HG03575 (cell line): Measurements from ENCODE around the gene ARFGAP2.

ENCODE experiments used
- ATAC-seq: cut with Tn5 transposase; IDR thresholded peaks from one replicate; pipeline ENCODE4 v1.9.1; 2021; ENCODE audit not compliant: unreplicated experiment, insufficient number of reproducible peaks, low FRiP score; ENCODE audit errors: extremely low read depth

Gene ARFGAP2

GRCh38 chr11:47189100-47189834, 12.6 kb upstream of the ARFGAP2 start:
- ATAC-seq, result no peak

GRCh38 chr11:47188259-47188658, 11.6 kb upstream of the ARFGAP2 start:
- ATAC-seq, result no peak

- ATAC-seq, result no peak
Measured at GRCh38 chr11:47187723-47188122, 11.0 kb upstream of the ARFGAP2 start.

- no peak for ATAC-seq
Measured at GRCh38 chr11:47186700-47187695, 10.3 kb upstream of the ARFGAP2 start.

- no peak for ATAC-seq
Measured at GRCh38 chr11:47186076-47186699, 9.5 kb upstream of the ARFGAP2 start, which contains the start of gene PACSIN3. TSS of gene PACSIN3 (minus strand) at chr11:47186434. CDS start at chr11:47182727, 3,707 bp downstream.

- no peak for ATAC-seq
Measured at GRCh38 chr11:47185305-47186075, 8.8 kb upstream of the ARFGAP2 start.

- no peak for ATAC-seq
Measured at GRCh38 chr11:47184711-47185304, 8.1 kb upstream of the ARFGAP2 start.

GRCh38 chr11:47183969-47184368, 7.3 kb upstream of the ARFGAP2 start:
- no peak for ATAC-seq

GRCh38 chr11:47183031-47183856, 6.6 kb upstream of the ARFGAP2 start:
- ATAC-seq, result no peak

GRCh38 chr11:47182380-47182779, 5.7 kb upstream of the ARFGAP2 start:
- no peak for ATAC-seq

- no peak for ATAC-seq
Measured at GRCh38 chr11:47181271-47181670, 4.6 kb upstream of the ARFGAP2 start.

- no peak for ATAC-seq
Measured at GRCh38 chr11:47180006-47180787, 3.5 kb upstream of the ARFGAP2 start.

GRCh38 chr11:47179655-47179991, 2.9 kb upstream of the ARFGAP2 start:
- no peak for ATAC-seq

GRCh38 chr11:47178737-47179654, 2.3 kb upstream of the ARFGAP2 start:
- no peak for ATAC-seq

- no peak for ATAC-seq
Measured at GRCh38 chr11:47178316-47178715, 1.6 kb upstream of the ARFGAP2 start.

GRCh38 chr11:47177846-47178245, 1.2 kb upstream of the ARFGAP2 start:
- no peak for ATAC-seq
